ENCODE data around the gene LINC01488.

Gene LINC01488

DNA sequence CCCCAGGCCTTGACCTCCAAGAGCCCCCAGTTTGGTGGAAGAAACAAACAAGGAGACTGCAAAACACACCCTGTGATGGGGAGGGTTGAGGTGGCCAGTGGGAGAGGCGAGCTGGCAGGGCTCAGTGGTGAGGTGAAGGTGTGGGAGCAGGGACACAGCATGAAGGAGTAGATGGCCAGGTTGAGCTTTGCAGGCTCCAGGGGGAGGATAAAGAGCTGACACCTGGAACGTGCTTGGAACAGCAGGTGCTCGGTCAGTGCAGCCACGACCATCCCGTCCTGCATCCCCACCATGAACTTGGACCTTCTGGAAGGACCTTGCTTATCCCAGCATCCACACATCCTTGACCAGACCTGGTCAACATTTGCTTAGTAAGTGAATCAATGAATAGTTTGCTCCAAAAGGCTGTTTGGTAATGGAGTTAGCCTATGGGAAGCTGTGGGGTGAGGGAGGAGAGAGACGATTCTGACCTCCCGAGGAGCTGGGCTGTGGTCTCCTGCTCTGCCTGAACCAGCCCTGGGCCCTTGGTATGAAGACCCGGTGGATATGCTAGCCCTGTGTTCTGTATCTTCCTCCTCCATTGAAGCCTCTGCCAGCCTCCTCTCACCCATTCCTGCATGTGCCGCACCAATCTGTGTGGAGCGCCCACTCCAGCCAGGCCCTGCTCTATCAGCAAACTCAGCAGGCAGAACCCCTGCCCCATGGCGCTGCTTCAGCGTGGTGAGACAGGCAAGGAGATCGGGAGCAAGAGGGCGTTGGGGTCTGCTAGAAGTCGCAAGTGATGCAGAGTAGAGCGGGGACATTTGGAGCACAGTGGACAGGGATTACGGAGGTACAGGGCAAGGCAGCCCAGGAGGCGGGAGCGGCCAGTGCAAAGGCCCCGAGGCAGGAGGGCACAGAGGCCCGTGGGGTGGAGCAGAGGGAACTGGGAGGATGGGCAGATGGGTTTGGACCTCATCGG lies 9.9 kb downstream of the LINC01488 start:
- TF ChIP-seq CTCF (conservative IDR thresholded peaks at IDR 0.05) (no peak), ZFX (IDR thresholded peaks at IDR 0.05) (no peak)
- no peak overlapping the region for H3K27ac ChIP-seq

DNA sequence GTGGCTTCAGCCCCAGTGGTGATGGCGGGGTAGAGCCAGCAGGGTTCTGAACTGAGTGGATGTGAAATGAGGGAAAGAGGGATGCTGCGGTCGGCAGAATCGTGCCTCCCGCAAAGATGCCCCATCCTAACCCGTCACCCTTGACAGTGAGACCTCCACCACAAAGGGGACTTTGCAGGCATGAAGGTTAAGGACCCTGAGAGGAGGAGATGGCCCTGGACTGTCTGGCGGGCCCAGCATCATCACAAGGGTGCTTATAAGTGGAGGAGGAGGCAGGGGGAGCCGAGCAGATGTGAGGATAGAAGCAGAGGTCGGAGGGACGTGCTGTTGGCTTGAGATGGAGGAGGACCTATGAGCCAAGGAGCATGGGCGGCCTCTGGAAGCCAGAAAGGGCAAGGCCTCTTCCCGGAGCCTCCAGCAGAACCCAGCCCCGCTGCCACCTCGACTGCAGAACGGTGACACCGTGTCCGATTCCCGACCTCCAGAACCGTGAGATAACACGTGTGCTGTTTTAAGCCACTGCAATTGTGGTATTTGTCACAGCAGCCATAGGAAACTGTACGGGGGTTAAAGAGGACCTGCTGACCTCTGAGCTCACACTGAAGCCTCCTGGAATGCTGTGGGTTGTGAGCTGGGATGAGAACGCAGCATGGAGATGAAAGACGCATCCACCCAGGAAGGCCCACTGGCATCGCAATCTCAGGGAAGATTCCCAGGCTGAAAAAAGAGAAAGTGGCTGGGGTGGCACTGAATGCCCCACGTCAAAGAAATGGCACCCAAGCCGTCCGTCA lies 10.9 kb downstream of the LINC01488 start:
- H3K27ac ChIP-seq, result no peak overlapping the region
- TF ChIP-seq ZFX (IDR thresholded peaks at IDR 0.05) (no peak), CTCF (conservative IDR thresholded peaks at IDR 0.05) (no peak)

- H3K27ac ChIP-seq, result no peak overlapping the region
- TF ChIP-seq ZFX (IDR thresholded peaks at IDR 0.05) (no peak), CTCF (conservative IDR thresholded peaks at IDR 0.05) (no peak)
Observed at GRCh38 chr11:69493931-69494821, 12.7 kb downstream of the LINC01488 start.

- no peak overlapping the region for H3K27ac ChIP-seq
- TF ChIP-seq ZFX (IDR thresholded peaks at IDR 0.05) (no peak), CTCF (conservative IDR thresholded peaks at IDR 0.05) (no peak)
Observed at GRCh38 chr11:69494851-69495250, 13.4 kb downstream of the LINC01488 start.

GRCh38 chr11:69495441-69496201 lies 14.2 kb downstream of the LINC01488 start:
- H3K27ac ChIP-seq, result no peak overlapping the region
- TF ChIP-seq CTCF (conservative IDR thresholded peaks at IDR 0.05), result no peak
- no peak for TF ChIP-seq ZFX (IDR thresholded peaks at IDR 0.05)

DNA sequence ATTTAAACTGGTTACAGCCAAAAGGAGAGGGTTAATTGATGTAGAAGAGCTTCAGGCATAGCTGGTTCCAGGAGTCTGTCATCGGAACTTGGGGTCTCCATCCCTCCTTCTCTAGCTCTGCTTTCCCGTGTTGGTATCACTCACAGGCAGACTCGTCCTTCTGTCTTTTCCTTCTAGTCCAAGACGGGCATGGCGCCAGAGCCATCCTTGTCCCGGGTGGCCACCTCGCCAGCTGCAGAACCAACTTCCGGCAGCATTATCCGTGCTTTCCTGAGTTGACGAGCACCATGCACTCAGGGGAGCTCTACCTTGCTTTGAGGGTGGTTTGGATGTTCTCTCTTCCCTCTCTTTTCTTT lies 14.7 kb downstream of the LINC01488 start:
- H3K27ac ChIP-seq, result no peak overlapping the region

More for the DNA sequence above, 14.7 kb downstream of the LINC01488 start:
- TF ChIP-seq ZFX (IDR thresholded peaks at IDR 0.05), result no peak
- TF ChIP-seq CTCF (conservative IDR thresholded peaks at IDR 0.05), result no peak
